Endothelial cell of umbilical vein (primary cell): Measurements from ENCODE around the gene CDC42SE2. TPM values are rescaled to one million over a fixed set of nuclear protein-coding genes. Genes with fewer than 3 reads are reported as not detected.

Experiments
- BruUV-seq: library from RNA; stranded (reverse); fragments of 400-500 nt; replicated peaks from 2 replicates; lab custom pipeline; 2021; lab: Mats Ljungman, UMichigan
- CTCF ChIA-PET: fragments of 300-600, 350-600 bp; sonication (Branson Sonifier 250); formaldehyde crosslinking; loops from one replicate; lab custom pipeline; 2021; ENCODE audit warnings: antibody characterized with exemption, inconsistent platforms; lab: Charles Lee
- POLR2A ChIA-PET: fragments of 300-600, 350-600 bp; sonication (Branson Sonifier 250); formaldehyde crosslinking; loops from one replicate; lab custom pipeline; 2021; ENCODE audit warnings: antibody characterized with exemption, inconsistent platforms; lab: Charles Lee
- DNase-seq: peaks from one replicate; pipeline ENCODE4 v3.0.0-alpha.2; 2011; ENCODE audit warnings: low read depth, low spot score
- FAIRE-seq: peaks from 2 replicates; lab custom pipeline; 2011; peaks lifted over from hg19 to GRCh38; lab: Jason Lieb, UNC
- H2AFZ ChIP-seq: 2 replicates; pipeline ENCODE4 v1.6.0; 2012; ENCODE audit warnings: low read depth, low read length, control low read depth, inconsistent platforms
- H3K27ac ChIP-seq: 2 replicates; pipeline ENCODE4 v1.5.1; 2011; ENCODE audit warnings: low read depth, mild to moderate bottlenecking, control low read depth, low read length, moderate library complexity; ENCODE audit not compliant: insufficient read depth
- H3K27me3 ChIP-seq, 2 experiments: 2 replicates each; pipeline versions ENCODE4 v1.6.0 to v1.6.1; 2011; ENCODE audit warnings: low read length in 2 of 2, mixed read lengths in 1 of 2; ENCODE audit not compliant: control insufficient read depth in 2 of 2, insufficient read depth in 2 of 2
- H3K36me3 ChIP-seq, 2 experiments: 2 replicates in 1 of 2; 3 replicates in 1 of 2; pipeline ENCODE4 v1.5.1; 2011; ENCODE audit warnings: low read length in 2 of 2, mild to moderate bottlenecking in 1 of 2, moderate library complexity in 1 of 2; ENCODE audit not compliant: control insufficient read depth in 2 of 2, insufficient read depth in 2 of 2; ENCODE audit errors: extremely low read depth in 1 of 2
- H3K4me1 ChIP-seq: 3 replicates; pipeline ENCODE4 v1.5.1; 2011; ENCODE audit warnings: mild to moderate bottlenecking, low read length; ENCODE audit not compliant: control insufficient read depth, insufficient read depth; ENCODE audit errors: extremely low read depth
- H3K4me2 ChIP-seq: 2 replicates; pipeline ENCODE4 v1.6.1; 2011; ENCODE audit warnings: low read length, control low read depth, mixed read lengths; ENCODE audit not compliant: insufficient read depth
- H3K4me3 ChIP-seq, 3 experiments: fragments of 200-600 bp in 1 of 3; sonication (generic), shearing (Covaris generic) in 1 of 3; replicated peaks in 1 of 3; 2 replicates each; pipeline ENCODE4 v1.5.1; 2011 to 2016; ENCODE audit warnings: control low read depth in 3 of 3, low read length in 3 of 3, mild to moderate bottlenecking in 2 of 3, inconsistent platforms in 1 of 3, low read depth in 1 of 3, moderate library complexity in 1 of 3; ENCODE audit not compliant: insufficient read depth in 1 of 3
- H3K79me2 ChIP-seq: 2 replicates; pipeline ENCODE4 v1.6.0; 2012; ENCODE audit warnings: low read length, inconsistent platforms; ENCODE audit not compliant: control insufficient read depth, insufficient read depth
- H3K9ac ChIP-seq: replicated peaks from 2 replicates; pipeline ENCODE3; 2011; ENCODE audit warnings: low read length, control low read depth; ENCODE audit not compliant: insufficient read depth; ENCODE audit errors: extremely low read depth
- H3K9me1 ChIP-seq: replicated peaks from 3 replicates; pipeline ENCODE4 v1.6.0; 2011; ENCODE audit warnings: mild to moderate bottlenecking, low read length; ENCODE audit not compliant: control insufficient read depth, insufficient read depth; ENCODE audit errors: extremely low read depth
- H3K9me3 ChIP-seq: replicated peaks from 2 replicates; pipeline ENCODE4 v1.5.1; 2012; ENCODE audit warnings: low read length, inconsistent platforms; ENCODE audit not compliant: control insufficient read depth, insufficient read depth
- H4K20me1 ChIP-seq: replicated peaks from 2 replicates; pipeline ENCODE3; 2011; ENCODE audit warnings: mild to moderate bottlenecking, low read length; ENCODE audit not compliant: control insufficient read depth, insufficient read depth; ENCODE audit errors: extremely low read depth
- EZH2 ChIP-seq: IDR thresholded peaks from 2 replicates; pipeline ENCODE4 v1.6.1; 2012; ENCODE audit warnings: borderline replicate concordance, low read depth, mild to moderate bottlenecking, moderate library complexity, low read length, inconsistent platforms; ENCODE audit not compliant: severe bottlenecking
- FOS ChIP-seq: IDR thresholded peaks from 2 replicates; pipeline ENCODE4 v1.6.1; 2011; ENCODE audit warnings: mild to moderate bottlenecking, low read length, moderate library complexity, borderline replicate concordance; ENCODE audit not compliant: insufficient read depth
- GATA2 ChIP-seq: IDR thresholded peaks from 2 replicates; pipeline ENCODE4 v1.7.0; 2011; ENCODE audit warnings: low read depth, mild to moderate bottlenecking, moderate library complexity, mixed read lengths, low read length; ENCODE audit not compliant: insufficient read length, insufficient read depth
- JUN ChIP-seq: IDR thresholded peaks from 2 replicates; pipeline ENCODE4 v1.6.1; 2011; ENCODE audit warnings: borderline replicate concordance, low read depth; ENCODE audit not compliant: insufficient read length, insufficient read depth
- MYC ChIP-seq: IDR thresholded peaks from one replicate; pipeline ENCODE4 v1.6.1; 2011; ENCODE audit warnings: mild to moderate bottlenecking, low read depth, low read length
- POLR2A ChIP-seq: IDR thresholded peaks from 2 replicates; pipeline ENCODE4 v1.6.1; 2012; ENCODE audit warnings: low read depth, mild to moderate bottlenecking, control low read depth, low read length
- POLR2AphosphoS5 ChIP-seq: IDR thresholded peaks from 2 replicates; pipeline ENCODE4 v1.6.1; 2012; ENCODE audit warnings: low read depth, mild to moderate bottlenecking, control low read depth, low read length, moderate library complexity; ENCODE audit not compliant: insufficient read depth
- dilution Hi-C: fragments of 300-500 bp; cut with MboI; formaldehyde crosslinking; loops from one replicate; pipeline ENCODE4 v1.15.0; 2019; ENCODE audit warnings: low sequenced_read_pairs; ENCODE audit not compliant: extremely low pct_ligation_motif_present
- intact Hi-C: fragments of 100-400 bp; cut with micrococcal nuclease; formaldehyde crosslinking; loops from one replicate; pipeline ENCODE4 v1.10.0; 2022
- polyA plus RNA-seq, 4 experiments: library from polyadenylated mRNA; depleted of rRNA in 3 of 4; stranded (reverse) in 3 of 4; unstranded in 1 of 4; fragments of >200 nt; gene quantifications; 2 replicates each; pipeline versions ENCODE4 v1.2.1 to v1.2.3, GENCODE V29; 2011 to 2012; ENCODE audit warnings: missing spikeins in 1 of 4
- small RNA-seq: library from RNA; depleted of rRNA; stranded (forward); fragments of <200 nt; gene quantifications from one replicate; pipeline ENCODE3, GENCODE V24; 2012; ENCODE audit warnings: low replicate concordance, low read depth; ENCODE audit not compliant: insufficient read depth, insufficient read length
- total RNA-seq: library from RNA; stranded (reverse); gene quantifications from 2 replicates; pipeline ENCODE4 v1.2.3, GENCODE V29; 2021
- TF ChIP-seq, protein P1 (sequence below), 2 donors: IDR thresholded peaks; 1 replicate in 1 of 2; 2 replicates in 1 of 2; pipeline ENCODE4 v1.5.1; 2011; ENCODE audit warnings: low read length in 2 of 2, mild to moderate bottlenecking in 2 of 2, moderate library complexity in 2 of 2, control low read depth in 1 of 2, inconsistent platforms in 1 of 2, low read depth in 1 of 2; ENCODE audit not compliant: insufficient read depth in 1 of 2; ENCODE audit errors: extremely low read depth in 1 of 2
- TF ChIP-seq, protein P2 (sequence below): IDR thresholded peaks from 2 replicates; pipeline ENCODE4 v1.6.1; 2011; ENCODE audit not compliant: insufficient read depth, insufficient read length

The CDC42SE2 gene
- total and polyA plus RNA-seq, 2 donors (not counting 3 experiments of a cell fraction or from before 2014, with no cell fraction given), result 14.7 to 21.9 TPM

DNA sequence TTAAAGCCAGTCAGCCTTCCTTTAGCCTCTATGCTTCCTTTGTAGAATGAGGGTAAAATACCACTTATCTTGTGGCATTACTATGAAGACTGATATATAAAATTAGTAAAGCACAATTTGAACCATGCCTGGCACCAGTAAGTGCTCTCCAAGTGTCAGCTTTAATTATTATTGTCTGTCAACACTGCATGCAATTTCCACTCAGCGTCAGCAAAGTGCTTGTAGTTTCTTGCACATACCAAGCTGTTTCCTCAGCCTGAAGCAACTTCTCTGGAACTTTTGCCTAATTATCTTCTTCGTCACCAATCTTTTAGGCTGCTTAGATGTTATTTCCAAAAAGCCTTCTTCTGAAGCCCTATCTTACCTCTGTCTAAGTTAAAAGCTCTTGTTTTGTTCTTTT is 177.3 kb downstream of the CDC42SE2 start:
- Histone ChIP-seq H2AFZ (no peak overlapping the region), H3K79me2 (no peaks in the 10 kb centered on the region), H3K27me3 (no peaks in the 10 kb centered on the region), H3K4me1 (no peaks in the 10 kb centered on the region), H3K9me1 (no peaks in the 10 kb centered on the region), H3K4me2 (no peak overlapping the region), H3K27ac (no peak overlapping the region), H3K9me3 (no peaks in the 10 kb centered on the region), H3K36me3 (peaks cover 3 to 4% of the 10 kb centered on the region in 2 experiments), H3K9ac (no peak overlapping the region), H4K20me1 (no peaks in the 10 kb centered on the region), H3K4me3 (no peak overlapping the region)
- CTCF ChIA-PET, result interaction anchor here (0.6 to 1.0 kb wide), 3 partner anchors 18 to 637 kb away, joined by 3 read pairs; no protein-coding TSS in a partner anchor
- no peak for DNase-seq
- dilution Hi-C loops (no loop called here), intact Hi-C loops (no loop called here)
- no peak for FAIRE-seq
- POLR2A ChIA-PET, result no interaction called here
- BruUV-seq, result no TSS peak
- TF ChIP-seq, protein P1, sequence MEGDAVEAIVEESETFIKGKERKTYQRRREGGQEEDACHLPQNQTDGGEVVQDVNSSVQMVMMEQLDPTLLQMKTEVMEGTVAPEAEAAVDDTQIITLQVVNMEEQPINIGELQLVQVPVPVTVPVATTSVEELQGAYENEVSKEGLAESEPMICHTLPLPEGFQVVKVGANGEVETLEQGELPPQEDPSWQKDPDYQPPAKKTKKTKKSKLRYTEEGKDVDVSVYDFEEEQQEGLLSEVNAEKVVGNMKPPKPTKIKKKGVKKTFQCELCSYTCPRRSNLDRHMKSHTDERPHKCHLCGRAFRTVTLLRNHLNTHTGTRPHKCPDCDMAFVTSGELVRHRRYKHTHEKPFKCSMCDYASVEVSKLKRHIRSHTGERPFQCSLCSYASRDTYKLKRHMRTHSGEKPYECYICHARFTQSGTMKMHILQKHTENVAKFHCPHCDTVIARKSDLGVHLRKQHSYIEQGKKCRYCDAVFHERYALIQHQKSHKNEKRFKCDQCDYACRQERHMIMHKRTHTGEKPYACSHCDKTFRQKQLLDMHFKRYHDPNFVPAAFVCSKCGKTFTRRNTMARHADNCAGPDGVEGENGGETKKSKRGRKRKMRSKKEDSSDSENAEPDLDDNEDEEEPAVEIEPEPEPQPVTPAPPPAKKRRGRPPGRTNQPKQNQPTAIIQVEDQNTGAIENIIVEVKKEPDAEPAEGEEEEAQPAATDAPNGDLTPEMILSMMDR (IDR thresholded peaks at IDR 0.05; ENCODE audit: extremely low read depth in 1 of 2, insufficient read depth in 1 of 2, low read depth in 1 of 2, low read length in 2 of 2), result no peak
- TF ChIP-seq MYC (no peak), FOS (no peak), EZH2 (no peak), JUN (no peak), GATA2 (no peak), POLR2A (no peak), POLR2AphosphoS5 (no peak)
- TF ChIP-seq, protein P2, sequence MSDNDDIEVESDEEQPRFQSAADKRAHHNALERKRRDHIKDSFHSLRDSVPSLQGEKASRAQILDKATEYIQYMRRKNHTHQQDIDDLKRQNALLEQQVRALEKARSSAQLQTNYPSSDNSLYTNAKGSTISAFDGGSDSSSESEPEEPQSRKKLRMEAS, result no peak

Small RNA genes within 50 kb of the gene (small RNA-seq; reads per million reads assigned to genes)
- gene AC004777.1 (not detected), gene RF02271 (not detected)

Other genes with a start within 250 kb of the CDC42SE2 start
- 217 and 221 TPM in 2 replicates for gene HINT1, start 98.8 kb upstream of the CDC42SE2 start, total RNA-seq
- 350 and 423 TPM in 2 replicates for gene HINT1, start 98.8 kb upstream of the CDC42SE2 start, polyA plus RNA-seq
- gene LYRM7, start 93.1 kb upstream of the CDC42SE2 start, total RNA-seq, result 5.5 and 7.5 TPM in 2 replicates
- gene LYRM7, start 93.1 kb upstream of the CDC42SE2 start, polyA plus RNA-seq, result 0.88 and 1.1 TPM in 2 replicates